Activated T-cell treated with anti-CD3 and anti-CD28 coated beads, Interleukin-2, amount 50 U/mL, for 72 hours (primary cell): ENCODE measurements around the gene FHL5. TPM values are rescaled to one million over a fixed set of nuclear protein-coding genes. Genes with fewer than 3 reads are reported as not detected.

Experiments used
- total RNA-seq, 2 donors: library from RNA; stranded (reverse); gene quantifications; one replicate each; pipeline ENCODE4 v1.2.3, GENCODE V29; 2022

FHL5 gene
- total RNA-seq, 2 donors from 2014 or later: not detected

Other genes starting within 250 kb of the FHL5 start
- 10 to 100 TPM; 34.0 to 35.2 TPM for gene UFL1, start 41.3 kb upstream of the FHL5 start, total RNA-seq